HEK293 (cell line): ENCODE results near the gene MSH5.

Experiments
- CTCF ChIA-PET: fragments of 350-600 bp; formaldehyde crosslinking; extraction: SDS; loops from one replicate; lab custom pipeline; 2021; ENCODE audit warnings: antibody characterized with exemption; lab: Yijun Ruan, JAX
- POLR2A ChIA-PET: fragments of 300-600 bp; formaldehyde crosslinking; extraction: SDS; loops from one replicate; lab custom pipeline; 2020; ENCODE audit warnings: antibody characterized with exemption, inconsistent platforms; lab: Yijun Ruan, JAX
- H3K27ac ChIP-seq: fragments of 200-500 bp; sonication (Bioruptor generic); 2 replicates; pipeline ENCODE4 v1.5.1; 2014; ENCODE audit warnings: low read depth, low read length, control low read depth, inconsistent platforms; ENCODE audit errors: extremely low read depth
- H3K36me3 ChIP-seq, 2 experiments: fragments of 200-500 bp in 1 of 2; sonication (Bioruptor generic) in 1 of 2; 1 replicate in 1 of 2; 2 replicates in 1 of 2; pipeline ENCODE4 v1.5.1; 2014 to 2017; ENCODE audit warnings: inconsistent platforms in 2 of 2, low read length in 2 of 2; ENCODE audit not compliant: control insufficient read depth in 2 of 2, insufficient read depth in 1 of 2
- H3K4me1 ChIP-seq: fragments of 200-500 bp; sonication (Bioruptor generic); 2 replicates; pipeline ENCODE4 v1.5.1; 2014; ENCODE audit warnings: mild to moderate bottlenecking, low read length, inconsistent platforms; ENCODE audit not compliant: control insufficient read depth, insufficient read depth
- H3K4me3 ChIP-seq: 2 replicates; pipeline ENCODE4 v1.5.1; 2011; ENCODE audit warnings: low read depth, mild to moderate bottlenecking, control low read depth, low read length, moderate library complexity
- H3K9me3 ChIP-seq: fragments of 200-500 bp; sonication (Bioruptor generic); 2 replicates; pipeline ENCODE4 v1.5.1; 2014; ENCODE audit warnings: low read depth, low read length, inconsistent platforms; ENCODE audit not compliant: control insufficient read depth, insufficient read depth
- AEBP2 ChIP-seq: fragments of 450-650 bp; formaldehyde crosslinking; IDR thresholded peaks from 2 replicates; pipeline ENCODE4 v1.5.1; 2016; ENCODE audit warnings: missing biosample characterization, missing genetic modification characterization, borderline replicate concordance
- GLI4 ChIP-seq: fragments of 450-650 bp; formaldehyde crosslinking; IDR thresholded peaks from 2 replicates; pipeline ENCODE4 v1.5.1; 2016; ENCODE audit warnings: missing biosample characterization, missing genetic modification characterization
- GLIS1 ChIP-seq: fragments of 450-650 bp; formaldehyde crosslinking; IDR thresholded peaks from 2 replicates; pipeline ENCODE4 v1.5.1; 2016; ENCODE audit warnings: missing biosample characterization, missing genetic modification characterization
- INSM2 ChIP-seq: fragments of 450-650 bp; formaldehyde crosslinking; IDR thresholded peaks from 2 replicates; pipeline ENCODE4 v1.5.1; 2016; ENCODE audit warnings: missing biosample characterization, missing genetic modification characterization
- KLF1 ChIP-seq: fragments of 450-650 bp; formaldehyde crosslinking; IDR thresholded peaks from 2 replicates; pipeline ENCODE4 v1.5.1; 2016; ENCODE audit warnings: missing biosample characterization, missing genetic modification characterization
- MYNN ChIP-seq: fragments of 450-650 bp; formaldehyde crosslinking; IDR thresholded peaks from 2 replicates; pipeline ENCODE4 v1.5.1; 2016; ENCODE audit warnings: missing biosample characterization, missing genetic modification characterization, borderline replicate concordance
- SCRT2 ChIP-seq: fragments of 450-650 bp; formaldehyde crosslinking; IDR thresholded peaks from 2 replicates; pipeline ENCODE4 v1.5.1; 2016; ENCODE audit warnings: missing biosample characterization, missing genetic modification characterization
- YY1 ChIP-seq: fragments of 450-650 bp; formaldehyde crosslinking; IDR thresholded peaks from 2 replicates; pipeline ENCODE4 v1.5.1; 2018; ENCODE audit warnings: missing biosample characterization, missing genetic modification characterization
- ZBTB6 ChIP-seq: fragments of 450-650 bp; formaldehyde crosslinking; IDR thresholded peaks from 2 replicates; pipeline ENCODE4 v1.5.1; 2017; ENCODE audit warnings: missing biosample characterization, missing genetic modification characterization
- ZEB2 ChIP-seq: fragments of 450-650 bp; formaldehyde crosslinking; IDR thresholded peaks from 2 replicates; pipeline ENCODE4 v1.5.1; 2016; ENCODE audit warnings: missing biosample characterization, missing genetic modification characterization
- ZFP37 ChIP-seq: fragments of 450-650 bp; formaldehyde crosslinking; IDR thresholded peaks from 2 replicates; pipeline ENCODE4 v1.5.1; 2016; ENCODE audit warnings: missing biosample characterization, missing genetic modification characterization
- ZNF16 ChIP-seq: fragments of 450-650 bp; formaldehyde crosslinking; IDR thresholded peaks from 2 replicates; pipeline ENCODE4 v1.5.1; 2016; ENCODE audit warnings: low read depth, missing biosample characterization, missing genetic modification characterization
- ZNF2 ChIP-seq: fragments of 450-650 bp; formaldehyde crosslinking; IDR thresholded peaks from 2 replicates; pipeline ENCODE4 v1.5.1; 2016; ENCODE audit warnings: missing biosample characterization, missing genetic modification characterization
- ZNF404 ChIP-seq: fragments of 450-650 bp; formaldehyde crosslinking; IDR thresholded peaks from 2 replicates; pipeline ENCODE4 v1.5.1; 2017; ENCODE audit warnings: missing biosample characterization, missing genetic modification characterization
- ZNF510 ChIP-seq: fragments of 450-650 bp; formaldehyde crosslinking; IDR thresholded peaks from 2 replicates; pipeline ENCODE4 v1.5.1; 2018; ENCODE audit warnings: mild to moderate bottlenecking, missing genetic modification characterization, missing biosample characterization; ENCODE audit not compliant: insufficient replicate concordance
- ZNF548 ChIP-seq: fragments of 450-650 bp; formaldehyde crosslinking; IDR thresholded peaks from 2 replicates; pipeline ENCODE4 v1.5.1; 2016; ENCODE audit warnings: missing biosample characterization, missing genetic modification characterization
- ZNF549 ChIP-seq: fragments of 450-650 bp; IDR thresholded peaks from 2 replicates; pipeline ENCODE4 v1.5.1; 2018; ENCODE audit warnings: missing biosample characterization, missing genetic modification characterization, mild to moderate bottlenecking, inconsistent platforms, moderate library complexity
- ZNF558 ChIP-seq: fragments of 450-650 bp; formaldehyde crosslinking; IDR thresholded peaks from 2 replicates; pipeline ENCODE4 v1.5.1; 2016; ENCODE audit warnings: missing biosample characterization, missing genetic modification characterization
- ZNF626 ChIP-seq: fragments of 450-650 bp; sonication (Bioruptor Pico); formaldehyde crosslinking; IDR thresholded peaks from 2 replicates; pipeline ENCODE4 v1.5.1; 2018; ENCODE audit warnings: missing biosample characterization, missing genetic modification characterization, inconsistent platforms
- ZNF658 ChIP-seq: fragments of 450-650 bp; formaldehyde crosslinking; IDR thresholded peaks from 2 replicates; pipeline ENCODE4; 2016; ENCODE audit warnings: missing biosample characterization, missing genetic modification characterization
- ZNF664 ChIP-seq: fragments of 450-650 bp; formaldehyde crosslinking; IDR thresholded peaks from 2 replicates; pipeline ENCODE4 v1.5.1; 2016; ENCODE audit warnings: missing biosample characterization, missing genetic modification characterization
- ZNF692 ChIP-seq: fragments of 450-650 bp; formaldehyde crosslinking; IDR thresholded peaks from 2 replicates; pipeline ENCODE4 v1.5.1; 2016; ENCODE audit warnings: missing biosample characterization, missing genetic modification characterization
- ZNF701 ChIP-seq: fragments of 450-650 bp; formaldehyde crosslinking; IDR thresholded peaks from 2 replicates; pipeline ENCODE4 v1.5.1; 2016; ENCODE audit warnings: missing biosample characterization, missing genetic modification characterization
- ZNF747 ChIP-seq: fragments of 450-650 bp; formaldehyde crosslinking; IDR thresholded peaks from 2 replicates; pipeline ENCODE4 v1.5.1; 2016; ENCODE audit warnings: missing biosample characterization, missing genetic modification characterization
- TF ChIP-seq, protein P1 (sequence below): fragments of 450-650 bp; formaldehyde crosslinking; IDR thresholded peaks from 2 replicates; pipeline ENCODE4 v1.5.1; 2017; ENCODE audit warnings: missing biosample characterization, mild to moderate bottlenecking, missing genetic modification characterization, moderate library complexity
- TF ChIP-seq, protein P2 (sequence below): fragments of 450-650 bp; formaldehyde crosslinking; IDR thresholded peaks from 2 replicates; pipeline ENCODE4 v1.5.1; 2016; ENCODE audit warnings: missing biosample characterization, missing genetic modification characterization, low read depth
- TF ChIP-seq, protein P3 (sequence below): fragments of 450-650 bp; formaldehyde crosslinking; IDR thresholded peaks from 2 replicates; pipeline ENCODE4 v1.5.1; 2016; ENCODE audit warnings: missing biosample characterization, missing genetic modification characterization

Gene MSH5

GRCh38 chr6:31749301-31750036 is 9.7 kb downstream of the MSH5 start:
- no peak overlapping the region for H3K4me3 ChIP-seq
- ChIA-PET POLR2A (interaction anchor here (0.7 to 7.4 kb wide), 4 partner anchors 10 to 20 kb away, joined by 3 to 43 read pairs (median 4); partner anchors contain the start of gene MSH5), CTCF (interaction anchor here (0.9 to 2.6 kb wide), 3 partner anchors 9 to 20 kb away, joined by 5 to 11 read pairs (median 9); partner anchors contain the start of genes DDAH2 and MSH5)
- no peaks in the 10 kb centered on the region for H3K9me3 ChIP-seq
- no peaks in the 10 kb centered on the region for H3K4me1 ChIP-seq
- no peak overlapping the region for H3K27ac ChIP-seq
- peaks cover 6 to 39% of the 10 kb centered on the region in 2 experiments; a peak in 2 of 3 replicates for H3K36me3 ChIP-seq
- TF ChIP-seq ZNF747 (tag by site-specific recombination) (no peak), ZFP37 (tag by site-specific recombination) (no peak), SCRT2 (tag by site-specific recombination) (peak; percentile 86), ZEB2 (no peak), ZNF549 (tag by site-specific recombination) (no peak), KLF1 (no peak), ZNF510 (tag by site-specific recombination) (no peak), ZBTB6 (tag by site-specific recombination) (no peak), ZNF548 (tag by site-specific recombination) (no peak), AEBP2 (tag by site-specific recombination) (no peak), ZNF2 (no peak), ZNF404 (no peak), ZNF626 (tag by site-specific recombination) (no peak), GLI4 (tag by site-specific recombination) (no peak), ZNF692 (tag by site-specific recombination) (no peak), ZNF16 (tag by site-specific recombination) (no peak), YY1 (tag by site-specific recombination) (no peak), ZNF664 (tag by site-specific recombination) (no peak), ZNF658 (tag by site-specific recombination) (no peak), ZNF701 (tag by site-specific recombination) (no peak), ZNF558 (no peak), INSM2 (tag by site-specific recombination) (no peak), GLIS1 (tag by site-specific recombination) (no peak), MYNN (tag by site-specific recombination) (no peak)
- TF ChIP-seq, protein P1, sequence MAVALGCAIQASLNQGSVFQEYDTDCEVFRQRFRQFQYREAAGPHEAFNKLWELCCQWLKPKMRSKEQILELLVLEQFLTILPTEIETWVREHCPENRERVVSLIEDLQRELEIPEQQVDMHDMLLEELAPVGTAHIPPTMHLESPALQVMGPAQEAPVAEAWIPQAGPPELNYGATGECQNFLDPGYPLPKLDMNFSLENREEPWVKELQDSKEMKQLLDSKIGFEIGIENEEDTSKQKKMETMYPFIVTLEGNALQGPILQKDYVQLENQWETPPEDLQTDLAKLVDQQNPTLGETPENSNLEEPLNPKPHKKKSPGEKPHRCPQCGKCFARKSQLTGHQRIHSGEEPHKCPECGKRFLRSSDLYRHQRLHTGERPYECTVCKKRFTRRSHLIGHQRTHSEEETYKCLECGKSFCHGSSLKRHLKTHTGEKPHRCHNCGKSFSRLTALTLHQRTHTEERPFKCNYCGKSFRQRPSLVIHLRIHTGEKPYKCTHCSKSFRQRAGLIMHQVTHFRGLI (tag by site-specific recombination), result no peak
- TF ChIP-seq, protein P2, sequence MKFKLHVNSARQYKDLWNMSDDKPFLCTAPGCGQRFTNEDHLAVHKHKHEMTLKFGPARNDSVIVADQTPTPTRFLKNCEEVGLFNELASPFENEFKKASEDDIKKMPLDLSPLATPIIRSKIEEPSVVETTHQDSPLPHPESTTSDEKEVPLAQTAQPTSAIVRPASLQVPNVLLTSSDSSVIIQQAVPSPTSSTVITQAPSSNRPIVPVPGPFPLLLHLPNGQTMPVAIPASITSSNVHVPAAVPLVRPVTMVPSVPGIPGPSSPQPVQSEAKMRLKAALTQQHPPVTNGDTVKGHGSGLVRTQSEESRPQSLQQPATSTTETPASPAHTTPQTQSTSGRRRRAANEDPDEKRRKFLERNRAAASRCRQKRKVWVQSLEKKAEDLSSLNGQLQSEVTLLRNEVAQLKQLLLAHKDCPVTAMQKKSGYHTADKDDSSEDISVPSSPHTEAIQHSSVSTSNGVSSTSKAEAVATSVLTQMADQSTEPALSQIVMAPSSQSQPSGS (tag by site-specific recombination), result peak; percentile 80
- TF ChIP-seq, protein P3, sequence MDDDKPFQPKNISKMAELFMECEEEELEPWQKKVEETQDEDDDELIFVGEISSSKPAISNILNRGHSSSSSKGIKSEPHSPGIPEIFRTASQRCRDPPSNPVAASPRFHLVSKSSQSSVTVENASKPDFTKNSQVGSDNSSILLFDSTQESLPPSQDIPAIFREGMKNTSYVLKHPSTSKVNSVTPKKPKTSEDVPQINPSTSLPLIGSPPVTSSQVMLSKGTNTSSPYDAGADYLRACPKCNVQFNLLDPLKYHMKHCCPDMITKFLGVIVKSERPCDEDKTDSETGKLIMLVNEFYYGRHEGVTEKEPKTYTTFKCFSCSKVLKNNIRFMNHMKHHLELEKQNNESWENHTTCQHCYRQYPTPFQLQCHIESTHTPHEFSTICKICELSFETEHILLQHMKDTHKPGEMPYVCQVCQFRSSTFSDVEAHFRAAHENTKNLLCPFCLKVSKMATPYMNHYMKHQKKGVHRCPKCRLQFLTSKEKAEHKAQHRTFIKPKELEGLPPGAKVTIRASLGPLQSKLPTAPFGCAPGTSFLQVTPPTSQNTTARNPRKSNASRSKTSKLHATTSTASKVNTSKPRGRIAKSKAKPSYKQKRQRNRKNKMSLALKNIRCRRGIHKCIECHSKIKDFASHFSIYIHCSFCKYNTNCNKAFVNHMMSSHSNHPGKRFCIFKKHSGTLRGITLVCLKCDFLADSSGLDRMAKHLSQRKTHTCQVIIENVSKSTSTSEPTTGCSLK (tag by site-specific recombination), result no peak
